ENCODE data around the gene PRSS23.

The PRSS23 gene

DNA sequence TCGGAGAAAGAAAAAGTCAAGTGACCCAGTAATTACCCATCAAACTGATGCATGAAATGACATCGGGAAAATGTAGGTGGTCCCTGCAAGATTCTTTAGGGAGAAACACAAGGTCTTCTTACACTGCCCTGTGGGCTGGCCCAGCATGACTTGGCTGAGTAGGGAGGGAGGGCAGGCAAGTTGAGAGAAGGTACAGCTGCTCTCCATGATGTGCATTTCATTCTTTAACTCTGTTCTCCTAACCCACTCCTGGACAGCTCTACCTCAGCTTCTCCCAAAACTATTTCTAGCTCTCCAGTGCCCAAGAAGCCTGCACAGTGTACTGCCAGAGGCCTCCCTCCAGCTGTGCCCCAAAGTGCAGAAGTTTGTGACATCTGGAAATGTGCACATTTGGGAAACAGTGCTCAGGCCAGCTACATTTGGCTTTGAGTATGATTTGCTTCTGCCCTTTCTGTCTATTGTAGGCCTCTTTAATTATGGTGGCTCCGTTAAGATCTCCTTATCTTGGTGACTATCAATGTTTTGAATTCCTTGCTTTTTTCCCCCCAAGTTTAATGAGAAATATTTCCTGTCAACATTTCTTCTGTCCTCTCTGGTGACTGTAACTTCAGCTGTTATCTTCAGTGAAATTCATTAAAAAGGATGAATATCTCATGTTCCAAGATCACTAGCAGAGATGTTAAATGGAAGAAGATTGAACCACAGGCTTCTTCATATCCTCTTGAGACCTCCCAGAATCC is 26.7 kb upstream of the PRSS23 start:
- Histone ChIP-seq H3K36me3 (ENCODE audit: insufficient read depth, low read length) (no peaks in the 10 kb centered on the region), H3K4me1 (ENCODE audit: control insufficient read depth, insufficient read depth, low read length, unreplicated experiment) (no peaks in the 10 kb centered on the region), H3K4me3 (ENCODE audit: low read depth, low read length) (no peak overlapping the region), H3K27me3 (ENCODE audit: insufficient read depth, low read length) (no peaks in the 10 kb centered on the region), H2AFZ (ENCODE audit: low read length, unreplicated experiment) (no peak overlapping the region), H3K79me2 (ENCODE audit: control insufficient read depth, insufficient read depth, low read length, unreplicated experiment) (no peaks in the 10 kb centered on the region), H3K27ac (ENCODE audit: low read depth, low read length) (no peak overlapping the region)

DNA sequence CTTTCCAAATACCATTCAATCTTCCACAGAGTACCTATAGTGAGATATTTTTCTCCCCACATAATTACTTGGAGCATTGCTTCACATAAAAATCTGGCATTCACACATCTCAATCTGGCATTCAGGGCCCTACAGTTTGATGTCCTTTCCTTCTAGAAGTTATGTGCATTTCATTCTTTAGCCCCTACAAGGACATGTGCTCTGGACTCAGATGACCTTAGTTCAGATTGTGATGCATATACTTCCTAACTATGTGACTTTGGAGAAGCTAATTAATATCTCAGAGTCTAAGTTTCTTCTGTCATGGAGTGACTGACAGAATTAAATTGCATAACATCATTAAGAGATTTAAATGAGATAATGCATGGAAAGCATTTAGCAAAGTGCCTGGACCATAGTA is 25.9 kb upstream of the PRSS23 start:
- Histone ChIP-seq H3K4me1 (ENCODE audit: control insufficient read depth, insufficient read depth, low read length, unreplicated experiment) (no peaks in the 10 kb centered on the region), H3K27me3 (ENCODE audit: insufficient read depth, low read length) (no peaks in the 10 kb centered on the region), H3K36me3 (ENCODE audit: insufficient read depth, low read length) (no peaks in the 10 kb centered on the region), H3K27ac (ENCODE audit: low read depth, low read length) (no peak overlapping the region), H3K79me2 (ENCODE audit: control insufficient read depth, insufficient read depth, low read length, unreplicated experiment) (no peaks in the 10 kb centered on the region), H3K4me3 (ENCODE audit: low read depth, low read length) (no peak overlapping the region), H2AFZ (ENCODE audit: low read length, unreplicated experiment) (no peak overlapping the region)

DNA sequence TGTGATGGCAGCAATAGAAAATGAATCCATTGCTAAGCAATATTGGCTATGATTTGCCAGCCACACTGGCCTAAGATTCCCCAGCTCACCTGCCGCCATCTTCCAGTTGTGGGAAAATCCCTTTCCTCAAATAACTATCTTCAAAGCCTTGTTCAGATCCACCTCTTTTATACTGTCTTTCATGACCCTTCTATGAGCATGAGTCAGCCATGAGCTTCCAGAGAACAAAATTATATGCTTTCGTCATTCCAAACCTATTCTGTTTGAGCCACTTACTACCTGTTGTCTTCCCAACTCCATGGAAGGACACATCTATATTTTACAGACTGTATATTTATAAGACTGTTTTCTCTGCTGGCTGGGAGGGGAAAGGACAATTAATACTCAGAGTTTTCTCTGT is 25.0 kb upstream of the PRSS23 start:
- no peak overlapping the region for H3K4me3 ChIP-seq (ENCODE audit: low read depth, low read length)
- H3K36me3 ChIP-seq (ENCODE audit: insufficient read depth, low read length), result no peaks in the 10 kb centered on the region
- no peak overlapping the region for H2AFZ ChIP-seq (ENCODE audit: low read length, unreplicated experiment)
- H3K27me3 ChIP-seq (ENCODE audit: insufficient read depth, low read length), result no peaks in the 10 kb centered on the region
- no peak overlapping the region for H3K27ac ChIP-seq (ENCODE audit: low read depth, low read length)
- H3K79me2 ChIP-seq (ENCODE audit: control insufficient read depth, insufficient read depth, low read length, unreplicated experiment), result no peaks in the 10 kb centered on the region
- H3K4me1 ChIP-seq (ENCODE audit: control insufficient read depth, insufficient read depth, low read length, unreplicated experiment), result no peaks in the 10 kb centered on the region

DNA sequence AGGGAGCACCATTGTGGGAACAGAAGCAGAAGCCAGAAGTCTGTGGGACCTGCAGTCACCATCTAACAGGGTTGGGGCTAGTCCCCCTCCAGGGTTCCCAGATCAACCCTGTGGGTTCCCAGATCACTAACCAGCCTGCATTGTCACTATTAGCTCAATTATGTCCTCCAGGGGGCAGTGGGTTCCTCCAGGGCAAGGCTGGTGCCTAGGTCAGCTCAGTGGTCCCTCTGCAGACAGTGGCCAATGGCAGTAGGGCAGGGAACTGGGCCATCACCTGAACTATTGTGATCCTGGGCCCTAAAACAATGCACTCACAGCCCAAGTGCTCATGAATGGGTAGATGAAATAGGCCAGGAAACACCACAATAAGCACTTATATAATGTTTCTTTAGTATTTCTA is 18.8 kb upstream of the PRSS23 start:
- Histone ChIP-seq H2AFZ (ENCODE audit: low read length, unreplicated experiment) (no peak overlapping the region), H3K27me3 (ENCODE audit: insufficient read depth, low read length) (no peaks in the 10 kb centered on the region), H3K27ac (ENCODE audit: low read depth, low read length) (no peak overlapping the region), H3K4me1 (ENCODE audit: control insufficient read depth, insufficient read depth, low read length, unreplicated experiment) (no peaks in the 10 kb centered on the region), H3K79me2 (ENCODE audit: control insufficient read depth, insufficient read depth, low read length, unreplicated experiment) (no peaks in the 10 kb centered on the region), H3K36me3 (ENCODE audit: insufficient read depth, low read length) (no peaks in the 10 kb centered on the region), H3K4me3 (ENCODE audit: low read depth, low read length) (no peak overlapping the region)

DNA sequence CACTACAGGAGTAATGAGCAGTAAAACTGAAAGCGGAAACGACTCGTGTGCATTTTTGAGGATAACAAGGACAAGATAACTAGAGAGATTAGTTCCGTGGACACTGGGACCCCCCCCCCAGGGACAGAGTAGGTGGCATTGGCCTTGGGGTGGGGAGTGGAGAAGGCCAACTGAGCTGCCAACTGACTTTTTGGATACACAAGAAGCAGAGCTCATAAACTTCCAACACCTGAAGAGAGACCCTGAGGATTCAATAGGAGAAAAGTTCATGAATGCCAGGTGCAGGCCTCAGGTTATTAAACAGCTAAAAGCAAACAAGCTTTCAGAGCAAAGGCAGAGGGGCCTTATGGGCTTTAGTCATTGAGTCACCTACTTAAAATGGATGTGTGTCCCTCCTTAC is 17.6 kb upstream of the PRSS23 start:
- Histone ChIP-seq H3K36me3 (ENCODE audit: insufficient read depth, low read length) (no peaks in the 10 kb centered on the region), H3K27ac (ENCODE audit: low read depth, low read length) (no peak overlapping the region), H3K4me1 (ENCODE audit: control insufficient read depth, insufficient read depth, low read length, unreplicated experiment) (no peaks in the 10 kb centered on the region), H3K79me2 (ENCODE audit: control insufficient read depth, insufficient read depth, low read length, unreplicated experiment) (no peaks in the 10 kb centered on the region), H3K27me3 (ENCODE audit: insufficient read depth, low read length) (no peaks in the 10 kb centered on the region), H2AFZ (ENCODE audit: low read length, unreplicated experiment) (no peak overlapping the region), H3K4me3 (ENCODE audit: low read depth, low read length) (no peak overlapping the region)

DNA sequence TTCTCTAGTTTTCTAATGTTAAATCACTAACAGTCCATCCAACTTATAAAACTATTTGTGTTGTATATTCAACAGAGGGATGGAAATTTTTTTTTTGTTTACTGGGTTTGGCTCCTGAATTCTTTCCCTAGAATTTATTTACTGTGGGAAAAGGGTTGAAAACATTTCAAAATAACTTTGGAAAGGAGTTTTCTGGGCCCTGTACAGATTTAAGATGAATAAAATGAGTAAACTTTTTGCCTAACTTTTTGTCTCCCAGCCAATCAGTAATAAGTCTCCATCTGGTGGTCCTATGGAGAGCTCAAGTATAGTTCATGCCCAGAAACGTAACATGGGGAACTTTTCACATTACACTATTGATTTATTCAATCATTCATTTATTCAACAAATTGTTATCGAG is 16.7 kb upstream of the PRSS23 start:
- no peaks in the 10 kb centered on the region for H3K36me3 ChIP-seq (ENCODE audit: insufficient read depth, low read length)
- H3K27me3 ChIP-seq (ENCODE audit: insufficient read depth, low read length), result no peaks in the 10 kb centered on the region
- H3K4me3 ChIP-seq (ENCODE audit: low read depth, low read length), result no peak overlapping the region
- H3K27ac ChIP-seq (ENCODE audit: low read depth, low read length), result no peak overlapping the region
- no peak overlapping the region for H2AFZ ChIP-seq (ENCODE audit: low read length, unreplicated experiment)
- H3K4me1 ChIP-seq (ENCODE audit: control insufficient read depth, insufficient read depth, low read length, unreplicated experiment), result no peaks in the 10 kb centered on the region
- H3K79me2 ChIP-seq (ENCODE audit: control insufficient read depth, insufficient read depth, low read length, unreplicated experiment), result no peaks in the 10 kb centered on the region

DNA sequence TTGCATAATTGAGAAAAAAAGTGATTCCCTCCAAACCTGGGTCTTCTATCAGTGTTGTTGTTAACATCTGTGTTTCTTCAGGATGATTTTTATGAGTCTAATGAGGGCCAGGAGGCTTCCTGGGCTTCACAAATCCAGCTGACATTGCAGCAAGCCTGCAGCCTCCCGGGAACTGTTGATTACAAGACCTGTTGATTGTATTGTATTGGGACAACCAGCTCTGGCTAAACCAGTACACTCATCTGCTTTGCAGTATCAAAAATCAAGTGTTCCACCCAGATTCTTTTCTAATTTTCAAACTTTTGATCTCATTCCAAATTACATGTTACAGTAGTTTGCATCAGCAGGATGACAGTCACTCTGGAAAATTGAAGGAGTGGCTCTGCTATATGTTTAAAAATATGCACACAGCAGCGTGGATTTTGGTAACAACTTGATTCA is 16.1 kb upstream of the PRSS23 start:
- H3K27ac ChIP-seq (ENCODE audit: low read depth, low read length), result no peak overlapping the region
- H3K79me2 ChIP-seq (ENCODE audit: control insufficient read depth, insufficient read depth, low read length, unreplicated experiment), result no peaks in the 10 kb centered on the region

DNA sequence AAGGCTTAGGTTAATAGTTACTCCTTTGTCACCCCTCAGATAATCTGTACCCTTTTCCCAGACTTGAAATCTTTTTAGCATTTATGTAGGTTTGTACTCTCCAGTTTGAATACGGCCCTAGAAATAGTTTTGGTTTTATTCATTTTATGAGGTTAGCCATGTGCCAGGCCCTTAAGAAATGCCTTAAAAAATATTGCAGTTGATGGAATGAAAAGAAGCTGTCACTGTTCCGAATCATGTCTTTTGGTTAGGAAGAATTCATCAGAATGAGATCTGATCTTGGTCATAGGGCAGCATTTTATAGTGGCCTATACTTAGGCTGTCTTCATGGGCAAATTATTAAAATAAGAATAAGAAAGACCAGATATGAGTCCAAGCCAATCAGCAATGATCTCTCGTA is 14.8 kb upstream of the PRSS23 start:
- Histone ChIP-seq H3K4me3 (ENCODE audit: low read depth, low read length) (no peak overlapping the region), H3K4me1 (ENCODE audit: control insufficient read depth, insufficient read depth, low read length, unreplicated experiment) (no peaks in the 10 kb centered on the region), H3K36me3 (ENCODE audit: insufficient read depth, low read length) (no peaks in the 10 kb centered on the region), H3K27me3 (ENCODE audit: insufficient read depth, low read length) (no peaks in the 10 kb centered on the region), H3K27ac (ENCODE audit: low read depth, low read length) (no peak overlapping the region), H3K79me2 (ENCODE audit: control insufficient read depth, insufficient read depth, low read length, unreplicated experiment) (no peaks in the 10 kb centered on the region), H2AFZ (ENCODE audit: low read length, unreplicated experiment) (no peak overlapping the region)

More for the DNA sequence above, 16.1 kb upstream of the PRSS23 start:
- Histone ChIP-seq H3K27me3 (ENCODE audit: insufficient read depth, low read length) (no peaks in the 10 kb centered on the region), H3K4me1 (ENCODE audit: control insufficient read depth, insufficient read depth, low read length, unreplicated experiment) (no peaks in the 10 kb centered on the region), H3K36me3 (ENCODE audit: insufficient read depth, low read length) (no peaks in the 10 kb centered on the region), H3K4me3 (ENCODE audit: low read depth, low read length) (no peak overlapping the region), H2AFZ (ENCODE audit: low read length, unreplicated experiment) (no peak overlapping the region)

DNA sequence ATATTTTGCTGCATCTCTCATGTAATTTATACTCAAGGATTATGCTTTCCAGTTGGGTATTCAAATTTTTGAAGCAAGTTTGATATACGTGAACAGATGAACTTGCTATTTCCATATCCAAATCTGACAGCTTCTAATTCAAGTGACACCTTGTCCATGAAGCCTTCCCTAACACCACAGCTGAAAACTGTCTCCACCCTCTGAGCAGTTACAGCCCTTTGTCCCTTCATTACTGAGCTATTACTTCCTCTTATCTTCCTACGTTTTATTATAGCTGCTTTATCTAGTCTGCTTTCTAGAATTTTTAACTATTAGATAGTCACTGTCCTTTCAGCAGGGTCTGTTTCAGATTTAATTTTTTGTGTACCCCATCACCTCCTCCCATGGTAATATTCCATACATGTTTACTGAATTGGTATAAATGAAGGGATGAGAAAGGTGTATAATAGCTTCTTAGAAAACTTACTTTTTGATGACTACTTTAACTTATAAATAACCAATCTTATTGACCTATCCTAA is 13.3 kb upstream of the PRSS23 start:
- H3K36me3 ChIP-seq (ENCODE audit: insufficient read depth, low read length), result no peaks in the 10 kb centered on the region
- H3K4me1 ChIP-seq (ENCODE audit: control insufficient read depth, insufficient read depth, low read length, unreplicated experiment), result no peaks in the 10 kb centered on the region
- no peak overlapping the region for H3K4me3 ChIP-seq (ENCODE audit: low read depth, low read length)
- no peaks in the 10 kb centered on the region for H3K79me2 ChIP-seq (ENCODE audit: control insufficient read depth, insufficient read depth, low read length, unreplicated experiment)
- no peak overlapping the region for H3K27ac ChIP-seq (ENCODE audit: low read depth, low read length)
- no peak overlapping the region for H2AFZ ChIP-seq (ENCODE audit: low read length, unreplicated experiment)
- H3K27me3 ChIP-seq (ENCODE audit: insufficient read depth, low read length), result no peaks in the 10 kb centered on the region

DNA sequence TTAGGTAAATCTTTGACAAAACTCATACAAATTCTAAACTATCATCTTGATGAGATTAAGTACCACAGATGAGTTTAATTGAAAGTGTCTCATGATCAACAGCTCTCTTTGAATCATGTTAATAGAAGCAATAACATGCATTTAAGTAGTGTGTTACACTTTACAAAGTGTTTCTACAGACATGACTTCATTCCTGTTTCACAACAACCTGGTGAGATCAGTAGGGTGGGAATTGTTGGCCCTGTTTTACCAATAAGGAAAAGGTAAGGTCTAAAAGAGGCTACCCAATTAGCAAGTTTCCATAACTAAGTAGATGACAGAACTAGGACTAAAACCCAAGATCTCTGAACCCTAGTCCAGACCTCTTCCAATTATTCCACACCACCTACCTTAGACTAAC is 12.7 kb upstream of the PRSS23 start:
- H3K4me1 ChIP-seq (ENCODE audit: control insufficient read depth, insufficient read depth, low read length, unreplicated experiment), result no peaks in the 10 kb centered on the region
- no peak overlapping the region for H2AFZ ChIP-seq (ENCODE audit: low read length, unreplicated experiment)
- H3K36me3 ChIP-seq (ENCODE audit: insufficient read depth, low read length), result no peaks in the 10 kb centered on the region
- no peak overlapping the region for H3K27ac ChIP-seq (ENCODE audit: low read depth, low read length)
- H3K4me3 ChIP-seq (ENCODE audit: low read depth, low read length), result no peak overlapping the region
- H3K27me3 ChIP-seq (ENCODE audit: insufficient read depth, low read length), result no peaks in the 10 kb centered on the region
- no peaks in the 10 kb centered on the region for H3K79me2 ChIP-seq (ENCODE audit: control insufficient read depth, insufficient read depth, low read length, unreplicated experiment)

DNA sequence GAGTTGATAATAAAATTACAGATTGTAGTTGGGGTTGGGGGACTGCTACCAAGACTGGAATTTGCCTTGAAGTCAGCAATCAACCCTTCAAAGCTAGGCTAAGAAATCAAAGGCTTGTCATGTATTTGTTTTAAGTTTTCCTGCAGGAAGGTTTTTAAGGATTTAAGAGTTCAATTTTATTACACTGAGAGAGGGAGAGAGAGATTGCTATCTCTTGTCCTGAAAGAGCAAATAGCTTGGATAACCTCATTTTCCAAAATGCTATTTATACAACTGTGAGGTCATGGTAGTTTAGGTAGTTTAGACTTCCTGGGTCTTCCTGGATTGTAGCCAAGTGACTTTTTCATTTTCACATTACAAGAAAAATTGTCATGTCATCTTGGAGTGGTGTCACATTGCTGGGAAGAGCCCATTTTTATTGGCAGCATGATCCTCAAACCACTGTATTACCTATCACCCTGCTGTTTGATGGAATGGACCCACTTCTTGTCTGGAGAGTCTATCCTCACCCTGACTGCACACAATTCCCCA is 10.1 kb upstream of the PRSS23 start:
- H3K4me3 ChIP-seq (ENCODE audit: low read depth, low read length), result no peak overlapping the region
- H3K79me2 ChIP-seq (ENCODE audit: control insufficient read depth, insufficient read depth, low read length, unreplicated experiment), result no peaks in the 10 kb centered on the region
- H2AFZ ChIP-seq (ENCODE audit: low read length, unreplicated experiment), result no peak overlapping the region
- H3K4me1 ChIP-seq (ENCODE audit: control insufficient read depth, insufficient read depth, low read length, unreplicated experiment), result peaks cover 4% of the 10 kb centered on the region
- H3K27ac ChIP-seq (ENCODE audit: low read depth, low read length), result no peak overlapping the region
- no peaks in the 10 kb centered on the region for H3K27me3 ChIP-seq (ENCODE audit: insufficient read depth, low read length)
- H3K36me3 ChIP-seq (ENCODE audit: insufficient read depth, low read length), result no peaks in the 10 kb centered on the region

All from ACC112 (cell line).